Keratinocyte (primary cell): Measurements from ENCODE around the gene CARM1. TPM values are rescaled to one million over a fixed set of nuclear protein-coding genes. Genes with fewer than 3 reads are reported as not detected.

Experiments
- DNase-seq: peaks from one replicate; pipeline ENCODE4 v3.0.0-alpha.2; 2011; ENCODE audit warnings: low read depth, missing footprints, low spot score
- FAIRE-seq: peaks from 2 replicates; lab custom pipeline; 2011; peaks lifted over from hg19 to GRCh38; lab: Jason Lieb, UNC
- H2AFZ ChIP-seq: 2 replicates; pipeline ENCODE4 v1.6.0; 2012; ENCODE audit warnings: low read length, control low read depth, inconsistent platforms; ENCODE audit not compliant: control insufficient read depth
- H3K27ac ChIP-seq: 2 replicates; pipeline ENCODE4 v1.5.1; 2011; ENCODE audit warnings: low read length; ENCODE audit not compliant: control insufficient read depth, insufficient read depth
- H3K27me3 ChIP-seq: 3 replicates; pipeline ENCODE4 v1.6.0; 2011; ENCODE audit warnings: low read length; ENCODE audit not compliant: control insufficient read depth, insufficient read depth; ENCODE audit errors: extremely low read depth
- H3K36me3 ChIP-seq, 2 experiments: 2 replicates in 1 of 2; 3 replicates in 1 of 2; pipeline ENCODE4 v1.5.1; 2011; ENCODE audit warnings: low read length in 2 of 2, mild to moderate bottlenecking in 1 of 2; ENCODE audit not compliant: control insufficient read depth in 2 of 2, insufficient read depth in 2 of 2; ENCODE audit errors: extremely low read depth in 1 of 2
- H3K4me1 ChIP-seq: 3 replicates; pipeline ENCODE4 v1.5.1; 2011; ENCODE audit warnings: low read length; ENCODE audit not compliant: control insufficient read depth, insufficient read depth; ENCODE audit errors: extremely low read depth
- H3K4me2 ChIP-seq: 3 replicates; pipeline ENCODE4 v1.6.0; 2011; ENCODE audit warnings: low read depth, low read length; ENCODE audit not compliant: control insufficient read depth, insufficient read depth; ENCODE audit errors: extremely low read depth
- H3K4me3 ChIP-seq, 3 experiments: fragments of 200-600 bp in 1 of 3; sonication (generic) in 1 of 3; 2 replicates in 2 of 3; 3 replicates in 1 of 3; pipeline ENCODE4 v1.5.1; 2011 to 2016; ENCODE audit warnings: low read length in 3 of 3, mild to moderate bottlenecking in 3 of 3, control low read depth in 2 of 3, inconsistent platforms in 1 of 3, low read depth in 1 of 3, mixed read lengths in 1 of 3, mixed run types in 1 of 3, moderate library complexity in 1 of 3; ENCODE audit not compliant: control insufficient read depth in 2 of 3, insufficient read depth in 2 of 3; ENCODE audit errors: extremely low read depth in 1 of 3
- H3K79me2 ChIP-seq: 2 replicates; pipeline ENCODE4 v1.6.0; 2012; ENCODE audit warnings: low read length; ENCODE audit not compliant: control insufficient read depth, insufficient read depth
- H3K9ac ChIP-seq: 3 replicates; pipeline ENCODE4 v1.6.0; 2011; ENCODE audit warnings: low read length; ENCODE audit not compliant: control insufficient read depth, insufficient read depth; ENCODE audit errors: extremely low read depth
- H3K9me1 ChIP-seq: 3 replicates; pipeline ENCODE4 v1.6.0; 2011; ENCODE audit warnings: low read length; ENCODE audit not compliant: control insufficient read depth, insufficient read depth; ENCODE audit errors: extremely low read depth
- H3K9me3 ChIP-seq: 2 replicates; pipeline ENCODE4 v1.5.1; 2012; ENCODE audit warnings: low read depth, low read length; ENCODE audit not compliant: control insufficient read depth
- H4K20me1 ChIP-seq: 3 replicates; pipeline ENCODE4 v1.6.0; 2011; ENCODE audit warnings: low read length; ENCODE audit not compliant: control insufficient read depth, insufficient read depth; ENCODE audit errors: extremely low read depth
- EZH2 ChIP-seq: IDR thresholded peaks from one replicate; pipeline ENCODE4 v1.6.1; 2012; ENCODE audit warnings: inconsistent platforms, mild to moderate bottlenecking, low read length, moderate library complexity
- dilution Hi-C: fragments of 300-500 bp; cut with MboI; formaldehyde crosslinking; loops from one replicate; pipeline ENCODE4 v1.7.0; 2020; ENCODE audit warnings: low sequenced_read_pairs; ENCODE audit not compliant: extremely low pct_ligation_motif_present
- polyA plus RNA-seq, 5 experiments: library from polyadenylated mRNA; depleted of rRNA in 3 of 5; stranded (reverse) in 3 of 5; stranded (forward) in 1 of 5; unstranded in 1 of 5; fragments of >200 nt; gene quantifications; 1 replicate in 1 of 5; 2 replicates in 3 of 5; 3 replicates in 1 of 5; pipeline versions ENCODE4 v1.2.1 to v1.2.3, GENCODE V29; 2011 to 2012; ENCODE audit warnings: missing spikeins in 2 of 5, low read depth in 1 of 5, low replicate concordance in 1 of 5
- TF ChIP-seq, protein P1 (sequence below), 3 experiments: IDR thresholded peaks in 1 of 3; conservative IDR thresholded peaks in 1 of 3; optimal IDR thresholded peaks in 1 of 3; 2 replicates in 2 of 3; 3 replicates in 1 of 3; pipeline versions ENCODE3 to v1.5.1; 2011; ENCODE audit warnings: low read length in 3 of 3, mild to moderate bottlenecking in 3 of 3, moderate library complexity in 2 of 3, control low read depth in 1 of 3, inconsistent platforms in 1 of 3; ENCODE audit not compliant: insufficient read depth in 2 of 3; ENCODE audit errors: extremely low read depth in 1 of 3

The CARM1 gene
- polyA plus RNA-seq, 1 donor (not counting 4 experiments of a cell fraction or from before 2014, with no cell fraction given), result 22.8 TPM

DNA sequence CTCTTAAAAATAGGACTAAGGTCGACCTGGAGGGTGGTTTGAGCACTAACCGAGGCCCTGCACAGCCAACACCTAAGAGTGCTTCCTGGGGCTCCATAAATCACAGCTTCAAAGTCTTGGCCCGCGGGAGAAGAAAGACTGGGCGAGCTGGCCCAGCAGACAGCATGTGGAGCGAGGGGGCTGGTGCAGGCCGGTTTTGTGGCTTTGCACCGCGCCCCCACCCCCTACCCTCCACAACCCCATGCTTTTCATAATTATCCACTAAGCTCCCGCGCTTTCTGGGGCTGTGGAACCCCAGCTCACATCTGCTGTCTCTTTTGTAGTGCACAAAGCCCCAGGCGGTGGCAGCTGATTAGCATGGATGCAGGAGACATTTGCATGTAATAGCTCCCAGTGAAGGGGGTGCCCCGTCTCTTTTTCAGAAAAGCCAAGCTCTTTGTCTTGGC is 17.1 kb downstream of the CARM1 start:
- peaks cover 43% of the 10 kb centered on the region for H3K79me2 ChIP-seq
- H3K4me1 ChIP-seq, result peaks cover 29% of the 10 kb centered on the region

DNA sequence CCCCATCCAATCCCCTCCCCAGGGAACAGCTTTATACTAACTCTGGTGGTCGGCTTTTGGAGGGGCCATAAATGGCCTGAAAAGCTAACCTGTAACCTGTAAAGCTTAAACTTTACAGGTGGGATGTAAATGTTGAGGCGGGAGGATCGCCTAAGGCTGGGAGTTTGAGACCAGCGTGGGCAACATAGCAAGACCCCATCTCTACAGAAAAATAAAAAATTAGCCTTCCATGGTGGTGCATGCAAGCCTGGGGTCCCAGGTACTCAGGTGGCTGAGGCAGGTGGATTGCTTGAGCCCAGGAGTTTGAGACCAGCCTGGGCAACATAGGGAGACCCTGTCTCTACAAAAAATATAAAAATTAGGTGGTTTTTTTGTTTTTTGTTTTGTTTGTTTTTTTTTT is 18.5 kb downstream of the CARM1 start:
- H3K36me3 ChIP-seq, result peaks cover 0 to 1% of the 10 kb centered on the region in 2 experiments
- no peak overlapping the region for H3K9ac ChIP-seq
- H3K4me2 ChIP-seq, result no peak overlapping the region
- H4K20me1 ChIP-seq, result peaks cover 21% of the 10 kb centered on the region
- H2AFZ ChIP-seq, result no peak overlapping the region
- H3K9me1 ChIP-seq, result peaks cover 10% of the 10 kb centered on the region
- H3K9me3 ChIP-seq, result no peaks in the 10 kb centered on the region
- H3K4me1 ChIP-seq, result peaks cover 29% of the 10 kb centered on the region
- FAIRE-seq (no peak), DNase-seq (no peak)
- H3K27me3 ChIP-seq, result no peaks in the 10 kb centered on the region
- dilution Hi-C loops, result no loop called here
- H3K27ac ChIP-seq, result no peak overlapping the region
- H3K79me2 ChIP-seq, result peaks cover 51% of the 10 kb centered on the region
- H3K4me3 ChIP-seq, result no peak overlapping the region
- TF ChIP-seq, protein P1, sequence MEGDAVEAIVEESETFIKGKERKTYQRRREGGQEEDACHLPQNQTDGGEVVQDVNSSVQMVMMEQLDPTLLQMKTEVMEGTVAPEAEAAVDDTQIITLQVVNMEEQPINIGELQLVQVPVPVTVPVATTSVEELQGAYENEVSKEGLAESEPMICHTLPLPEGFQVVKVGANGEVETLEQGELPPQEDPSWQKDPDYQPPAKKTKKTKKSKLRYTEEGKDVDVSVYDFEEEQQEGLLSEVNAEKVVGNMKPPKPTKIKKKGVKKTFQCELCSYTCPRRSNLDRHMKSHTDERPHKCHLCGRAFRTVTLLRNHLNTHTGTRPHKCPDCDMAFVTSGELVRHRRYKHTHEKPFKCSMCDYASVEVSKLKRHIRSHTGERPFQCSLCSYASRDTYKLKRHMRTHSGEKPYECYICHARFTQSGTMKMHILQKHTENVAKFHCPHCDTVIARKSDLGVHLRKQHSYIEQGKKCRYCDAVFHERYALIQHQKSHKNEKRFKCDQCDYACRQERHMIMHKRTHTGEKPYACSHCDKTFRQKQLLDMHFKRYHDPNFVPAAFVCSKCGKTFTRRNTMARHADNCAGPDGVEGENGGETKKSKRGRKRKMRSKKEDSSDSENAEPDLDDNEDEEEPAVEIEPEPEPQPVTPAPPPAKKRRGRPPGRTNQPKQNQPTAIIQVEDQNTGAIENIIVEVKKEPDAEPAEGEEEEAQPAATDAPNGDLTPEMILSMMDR (optimal IDR thresholded peaks at IDR 0.05 in 1 of 3, IDR thresholded peaks at IDR 0.05 in 1 of 3, conservative IDR thresholded peaks at IDR 0.05 in 1 of 3; ENCODE audit: extremely low read depth in 1 of 3, insufficient read depth in 2 of 3, low read length in 3 of 3), result no peak
- no peak for TF ChIP-seq EZH2

More for the DNA sequence above, 17.1 kb downstream of the CARM1 start:
- TF ChIP-seq, protein P1 (optimal IDR thresholded peaks at IDR 0.05 in 1 of 3, IDR thresholded peaks at IDR 0.05 in 1 of 3, conservative IDR thresholded peaks at IDR 0.05 in 1 of 3; ENCODE audit: extremely low read depth in 1 of 3, insufficient read depth in 2 of 3, low read length in 3 of 3), result no peak
- no peak for TF ChIP-seq EZH2
- no peak overlapping the region for H3K4me3 ChIP-seq
- DNase-seq (no peak), FAIRE-seq (no peak)
- no peak overlapping the region for H3K4me2 ChIP-seq
- H3K9me3 ChIP-seq, result no peaks in the 10 kb centered on the region
- H2AFZ ChIP-seq, result no peak overlapping the region
- dilution Hi-C loops, result no loop called here
- no peak overlapping the region for H3K9ac ChIP-seq
- no peaks in the 10 kb centered on the region for H3K27me3 ChIP-seq
- H3K36me3 ChIP-seq, result peaks cover 0 to 1% of the 10 kb centered on the region in 2 experiments
- no peak overlapping the region for H3K27ac ChIP-seq
- peaks cover 21% of the 10 kb centered on the region for H4K20me1 ChIP-seq
- peaks cover 10% of the 10 kb centered on the region for H3K9me1 ChIP-seq
